ENCODE measurements around the gene DTYMK.
"Not testable (repeated sequence)": the region's sequence is repeated elsewhere in the genome, so short reads cannot be mapped to it uniquely, and the experiment has no call there.

DTYMK gene

GRCh38 chr2:241672243-241673188 is 14.1 kb downstream of the DTYMK start:
- DNase-seq (ENCODE audit: low read depth in 2 of 2), result no peak

GRCh38 chr2:241671457-241672240 is 15.0 kb downstream of the DTYMK start:
- no peak for DNase-seq (ENCODE audit: low read depth in 2 of 2)

- DNase-seq (ENCODE audit: low read depth in 2 of 2), result no peak
These were observed 16.1 kb downstream of the DTYMK start for GRCh38 chr2:241670333-241671110.

GRCh38 chr2:241668839-241669238 is 17.8 kb downstream of the DTYMK start:
- no peak for DNase-seq (ENCODE audit: low read depth in 2 of 2)

GRCh38 chr2:241668354-241668753 is 18.3 kb downstream of the DTYMK start:
- DNase-seq (ENCODE audit: low read depth in 2 of 2), result no peak

GRCh38 chr2:241666627-241667400 is 19.8 kb downstream of the DTYMK start:
- DNase-seq (ENCODE audit: low read depth in 2 of 2), result no peak

GRCh38 chr2:241665731-241666440 is 20.7 kb downstream of the DTYMK start:
- DNase-seq (ENCODE audit: low read depth in 2 of 2), result no peak

GRCh38 chr2:241662731-241663130 is 23.9 kb downstream of the DTYMK start:
- DNase-seq (ENCODE audit: low read depth in 2 of 2), result not testable (repeated sequence)

GRCh38 chr2:241660593-241661213 is 25.9 kb downstream of the DTYMK start:
- DNase-seq (ENCODE audit: low read depth in 2 of 2), result no peak

- DNase-seq (ENCODE audit: low read depth in 2 of 2), result no peak
These were observed 27.4 kb downstream of the DTYMK start for GRCh38 chr2:241659150-241659739.

- no peak for DNase-seq (ENCODE audit: low read depth in 2 of 2)
These were observed 28.3 kb downstream of the DTYMK start for GRCh38 chr2:241658296-241658695.

- no peak for DNase-seq (ENCODE audit: low read depth in 2 of 2)
These were observed 28.8 kb downstream of the DTYMK start for GRCh38 chr2:241657786-241658254.

GRCh38 chr2:241656190-241656741 is 30.3 kb downstream of the DTYMK start:
- no peak for DNase-seq (ENCODE audit: low read depth in 2 of 2)

GRCh38 chr2:241655516-241656189 is 31.0 kb downstream of the DTYMK start:
- no peak for DNase-seq (ENCODE audit: low read depth in 2 of 2)

GRCh38 chr2:241654551-241654950 is 32.1 kb downstream of the DTYMK start:
- DNase-seq (ENCODE audit: low read depth in 2 of 2), result no peak

GRCh38 chr2:241653210-241653750 is 33.3 kb downstream of the DTYMK start:
- no peak for DNase-seq (ENCODE audit: low read depth in 2 of 2)

GRCh38 chr2:241652722-241653121 is 33.9 kb downstream of the DTYMK start:
- DNase-seq (ENCODE audit: low read depth in 2 of 2), result no peak

GRCh38 chr2:241652142-241652541 is 34.5 kb downstream of the DTYMK start:
- no peak for DNase-seq (ENCODE audit: low read depth in 2 of 2)
